Calu3 (cell line): Measurements from ENCODE around the gene ZNF44. TPM values are rescaled to one million over a fixed set of nuclear protein-coding genes. Genes with fewer than 3 reads are reported as not detected.

Source experiments
- BruUV-seq: library from RNA; stranded (reverse); fragments of 400-500 nt; replicated peaks from 2 replicates; lab custom pipeline; 2021; lab: Mats Ljungman, UMichigan
- CTCF ChIA-PET: fragments of 300-600 bp; sonication (Branson Sonifier 250); formaldehyde crosslinking; loops from one replicate; lab custom pipeline; 2022; ENCODE audit warnings: antibody characterized with exemption; lab: Charles Lee
- DNase-seq: peaks from one replicate; pipeline ENCODE4 v3.0.0; 2022
- H3K27ac Mint-ChIP-seq: one replicate; pipeline ENCODE4 v1.8.0; 2022; ENCODE audit warnings: mixed read lengths; ENCODE audit not compliant: unreplicated experiment
- H3K27me3 Mint-ChIP-seq: one replicate; pipeline ENCODE4 v1.8.0; 2022; ENCODE audit warnings: mixed read lengths; ENCODE audit not compliant: unreplicated experiment
- H3K36me3 Mint-ChIP-seq: one replicate; pipeline ENCODE4 v1.8.0; 2022; ENCODE audit warnings: mild to moderate bottlenecking, moderate library complexity, mixed read lengths; ENCODE audit not compliant: insufficient read depth, unreplicated experiment
- H3K4me1 Mint-ChIP-seq: one replicate; pipeline ENCODE4 v1.8.0; 2022; ENCODE audit warnings: mild to moderate bottlenecking, low read depth, mixed read lengths; ENCODE audit not compliant: unreplicated experiment
- H3K4me3 Mint-ChIP-seq: one replicate; pipeline ENCODE4 v1.8.0; 2022; ENCODE audit warnings: mild to moderate bottlenecking, low read depth, moderate library complexity, mixed read lengths; ENCODE audit not compliant: unreplicated experiment
- H3K9me3 Mint-ChIP-seq: one replicate; pipeline ENCODE4 v1.8.0; 2022; ENCODE audit warnings: low read depth, mixed read lengths; ENCODE audit not compliant: unreplicated experiment
- CTCF ChIP-seq: fragments of 200-600 bp; IDR thresholded peaks from one replicate; pipeline ENCODE4 v1.8.0; 2022; ENCODE audit warnings: antibody characterized with exemption; ENCODE audit not compliant: unreplicated experiment
- intact Hi-C: fragments of 100-400 bp; cut with micrococcal nuclease; formaldehyde crosslinking; loops from one replicate; pipeline ENCODE4 v1.10.0; 2022; ENCODE audit not compliant: unreplicated experiment
- total RNA-seq: library from RNA; stranded (reverse); gene quantifications from 2 replicates; pipeline ENCODE4 v1.2.3, GENCODE V29; 2022

The ZNF44 gene
- total RNA-seq, 1 experiment from 2014 or later: 5.7 TPM

- DNase-seq: no peak
- no peaks in the 10 kb centered on the region for H3K4me1 Mint-ChIP-seq
- intact Hi-C loops: no loop called here
- BruUV-seq: no TSS peak
- peaks cover 24% of the 10 kb centered on the region for H3K9me3 Mint-ChIP-seq
- CTCF ChIA-PET: no interaction called here
- H3K36me3 Mint-ChIP-seq: no peaks in the 10 kb centered on the region
- no peak overlapping the region for H3K27ac Mint-ChIP-seq
- no peak for TF ChIP-seq CTCF
- no peaks in the 10 kb centered on the region for H3K27me3 Mint-ChIP-seq
- no peak overlapping the region for H3K4me3 Mint-ChIP-seq
These were observed 64.7 kb downstream of the ZNF44 start for GRCh38 chr19:12229990-12230389.

GRCh38 chr19:12224676-12225075, 70.0 kb downstream of the ZNF44 start:
- H3K27me3 Mint-ChIP-seq: no peaks in the 10 kb centered on the region
- H3K36me3 Mint-ChIP-seq: no peaks in the 10 kb centered on the region
- no peak overlapping the region for H3K4me3 Mint-ChIP-seq
- no peak overlapping the region for H3K27ac Mint-ChIP-seq
- CTCF ChIA-PET: no interaction called here
- no peaks in the 10 kb centered on the region for H3K4me1 Mint-ChIP-seq
- BruUV-seq: no TSS peak
- DNase-seq: no peak
- intact Hi-C loops: no loop called here
- TF ChIP-seq CTCF: no peak
- peaks cover 5% of the 10 kb centered on the region for H3K9me3 Mint-ChIP-seq

- Mint-ChIP-seq H3K27ac (no peak overlapping the region), H3K4me1 (no peaks in the 10 kb centered on the region), H3K4me3 (no peak overlapping the region), H3K9me3 (peaks cover 3% of the 10 kb centered on the region), H3K36me3 (no peaks in the 10 kb centered on the region), H3K27me3 (no peaks in the 10 kb centered on the region)
- intact Hi-C loops: no loop called here
- no TSS peak for BruUV-seq
- no peak for TF ChIP-seq CTCF
- DNase-seq: no peak
- CTCF ChIA-PET: no interaction called here
These were observed 71.6 kb downstream of the ZNF44 start for GRCh38 chr19:12222980-12223630.

Other genes starting within 250 kb of the ZNF44 start
- 0.49 and 0.66 TPM in 2 replicates for gene ZNF878, start 241.9 kb downstream of the ZNF44 start, total RNA-seq
- not detected in 2 replicates for gene ZNF844, start 230.2 kb downstream of the ZNF44 start, total RNA-seq
- 2.0 and 4.5 TPM in 2 replicates for gene ZNF20, start 154.5 kb downstream of the ZNF44 start, total RNA-seq
- gene ZNF625, start 138.1 kb downstream of the ZNF44 start, total RNA-seq: not detected in 2 replicates
- 4.3 and 4.9 TPM in 2 replicates for gene ZNF136, start 131.8 kb downstream of the ZNF44 start, total RNA-seq
- gene ZNF563, start 38.8 kb upstream of the ZNF44 start, total RNA-seq: 0.81 and 1.3 TPM in 2 replicates
- 1.3 and 1.4 TPM in 2 replicates for gene ZNF442, start 70.8 kb upstream of the ZNF44 start, total RNA-seq
- 5.1 and 7.4 TPM in 2 replicates for gene ZNF799, start 106.4 kb upstream of the ZNF44 start, total RNA-seq
- gene ZNF443, start 146.1 kb upstream of the ZNF44 start, total RNA-seq: 7.5 and 8.6 TPM in 2 replicates
- 1.6 and 1.7 TPM in 2 replicates for gene ZNF709, start 189.9 kb upstream of the ZNF44 start, total RNA-seq